HepG2 (cell line): ENCODE results near the gene CSHL1. TPM values are rescaled to one million over a fixed set of nuclear protein-coding genes. Genes with fewer than 3 reads are reported as not detected.
"Not testable (repeated sequence)": the region's sequence is repeated elsewhere in the genome, so short reads cannot be mapped to it uniquely, and the experiment has no call there.

Source experiments
- ATAC-seq: fragments of 200-7000 bp; cut with Tn5 transposase; 3 replicates; pipeline ENCODE4 v1.9.1; 2020; ENCODE audit warnings: mild to moderate bottlenecking, moderate library complexity
- BruUV-seq: library from RNA; stranded (reverse); fragments of 400-500 nt; replicated peaks from 2 replicates; lab custom pipeline; 2021; lab: Mats Ljungman, UMichigan
- CTCF ChIA-PET: fragments of 300-600 bp; formaldehyde crosslinking; extraction: SDS; loops from one replicate; lab custom pipeline; 2021; ENCODE audit warnings: low total read pairs, inconsistent platforms, low intra/inter-chr PET ratio; lab: Yijun Ruan, JAX
- POLR2A ChIA-PET: fragments of 350-600 bp; sonication (Branson Sonifier 250); formaldehyde crosslinking; loops from one replicate; lab custom pipeline; 2020; ENCODE audit warnings: antibody characterized with exemption, inconsistent platforms; lab: Yijun Ruan, JAX
- DNase-seq: peaks from one replicate; pipeline ENCODE4 v3.0.0-alpha.2; 2015; ENCODE audit warnings: low spot score
- FAIRE-seq: peaks from 3 replicates; lab custom pipeline; 2011; peaks lifted over from hg19 to GRCh38; lab: Jason Lieb, UNC
- H2AFZ ChIP-seq: one replicate; pipeline ENCODE4 v1.6.1; 2011; ENCODE audit warnings: low read length, inconsistent platforms
- H3K27ac ChIP-seq: fragments of 300-600 bp; 3 replicates; pipeline ENCODE4 v1.8.0; 2011; ENCODE audit warnings: mixed run types, mild to moderate bottlenecking, mixed read lengths, low read length, inconsistent platforms; ENCODE audit not compliant: insufficient read depth; ENCODE audit errors: extremely low read length
- H3K27me3 ChIP-seq, 2 experiments: fragments of 200-600 bp in 1 of 2; 2 replicates in 1 of 2; 3 replicates in 1 of 2; pipeline versions ENCODE4 v1.6.0 to v1.8.0; 2011; ENCODE audit warnings: low read length in 2 of 2, mild to moderate bottlenecking in 2 of 2, moderate library complexity in 2 of 2, inconsistent platforms in 1 of 2; ENCODE audit not compliant: insufficient read depth in 2 of 2, control insufficient read depth in 1 of 2
- H3K36me3 ChIP-seq, 2 experiments: fragments of 200-600 bp in 1 of 2; replicated peaks in 1 of 2; 2 replicates in 1 of 2; 3 replicates in 1 of 2; pipeline versions ENCODE4 v1.5.1 to v1.8.0; 2011; ENCODE audit warnings: low read length in 2 of 2, inconsistent platforms in 1 of 2; ENCODE audit not compliant: insufficient read depth in 2 of 2, control insufficient read depth in 1 of 2
- H3K4me1 ChIP-seq: 2 replicates; pipeline ENCODE4 v1.5.1; 2012; ENCODE audit warnings: low read length, inconsistent platforms; ENCODE audit not compliant: insufficient read depth
- H3K4me2 ChIP-seq: 2 replicates; pipeline ENCODE4 v1.6.0; 2011; ENCODE audit warnings: low read depth, low read length, inconsistent platforms
- H3K4me3 ChIP-seq, 3 experiments: fragments of 200-600 bp in 1 of 3; sonication (generic), shearing (Covaris generic) in 1 of 3; replicated peaks in 1 of 3; 2 replicates each; pipeline ENCODE4 v1.5.1; 2011 to 2016; ENCODE audit warnings: low read length in 3 of 3, inconsistent platforms in 2 of 3, low read depth in 2 of 3, mild to moderate bottlenecking in 2 of 3, control low read depth in 1 of 3, mixed read lengths in 1 of 3; ENCODE audit not compliant: insufficient read depth in 1 of 3
- H3K79me2 ChIP-seq: one replicate; pipeline ENCODE4 v1.6.1; 2011; ENCODE audit warnings: low read length, inconsistent platforms; ENCODE audit not compliant: insufficient read depth
- H3K9ac ChIP-seq: 2 replicates; pipeline ENCODE4 v1.6.0; 2011; ENCODE audit warnings: mild to moderate bottlenecking, low read depth, low read length, inconsistent platforms; ENCODE audit not compliant: insufficient read depth
- H3K9me3 ChIP-seq: 2 replicates; pipeline ENCODE4 v1.5.1; 2012; ENCODE audit warnings: mild to moderate bottlenecking, low read length
- H4K20me1 ChIP-seq: 2 replicates; pipeline ENCODE4 v1.6.0; 2011; ENCODE audit warnings: inconsistent platforms, mild to moderate bottlenecking, low read length, moderate library complexity; ENCODE audit not compliant: insufficient read depth
- EP300 ChIP-seq, 3 experiments: sonication (generic) in 1 of 3; formaldehyde crosslinking in 1 of 3; IDR thresholded peaks; 2 replicates each; pipeline versions ENCODE4 v1.5.1 to v1.6.1; 2011 to 2020; ENCODE audit warnings: low read depth in 2 of 3, low read length in 2 of 3, borderline replicate concordance in 1 of 3, improper control_type of control experiment in 1 of 3, mild to moderate bottlenecking in 1 of 3, missing genetic modification reagents in 1 of 3, moderate library complexity in 1 of 3
- ZNF737 ChIP-seq: sonication (generic); formaldehyde crosslinking; IDR thresholded peaks from 2 replicates; pipeline ENCODE4 v1.5.0; 2020; ENCODE audit warnings: missing genetic modification reagents, mild to moderate bottlenecking, borderline replicate concordance
- WGBS: methylation state at CpG from one replicate; pipeline ENCODE4 v1.1.6; 2017; ENCODE audit warnings: low lambda C conversion rate; 5-methylcytosine and 5-hydroxymethylcytosine counted together
- in situ Hi-C: cut with HindIII; loops from 2 replicates; pipeline ENCODE4 v1.10.0; 2017; ENCODE audit warnings: low pct_unique_long_range_greater_than_20kb; ENCODE audit not compliant: extremely low pct_ligation_motif_present
- intact Hi-C: fragments of 100-400 bp; cut with micrococcal nuclease; formaldehyde crosslinking; loops from one replicate; pipeline ENCODE4 v1.10.0; 2022; ENCODE audit not compliant: unreplicated experiment
- polyA plus RNA-seq, 8 experiments: library from polyadenylated mRNA; depleted of rRNA in 3 of 8; stranded (reverse) in 7 of 8; unstranded in 1 of 8; fragments of >200 nt; fragmentation: Illumina TruSeq in 4 of 8; extraction: Trizol in 4 of 8; gene quantifications; 2 replicates each; pipeline versions ENCODE4 v1.2.1 to v1.2.3, GENCODE V29; 2011 to 2016; ENCODE audit warnings: low read depth in 4 of 8, missing spikeins in 1 of 8, mixed read lengths in 1 of 8; ENCODE audit not compliant: insufficient read depth in 1 of 8
- total RNA-seq, 5 experiments: library from RNA; depleted of rRNA; stranded (reverse); fragments of >200 nt; fragmentation: Illumina TruSeq; extraction: Trizol; gene quantifications; 2 replicates each; pipeline ENCODE4 v1.2.3, GENCODE V29; 2016; ENCODE audit warnings: low read depth in 1 of 5

The CSHL1 gene
- total and polyA plus RNA-seq, 2 of the 13 experiments (the other 11 are each of a cell fraction or from before 2014, with no cell fraction given) = not detected

GRCh38 chr17:63910096-63910495 lies 962 bp downstream of the CSHL1 start:
- FAIRE-seq (no peak), DNase-seq (no peak)
- Histone ChIP-seq H3K79me2 (no peaks in the 10 kb centered on the region), H3K27ac (no peak overlapping the region), H2AFZ (no peak overlapping the region), H3K4me3 (no peak overlapping the region), H3K27me3 (peaks cover 4 to 40% of the 10 kb centered on the region in 2 experiments; a peak in 4 of 5 replicates)
- WGBS = 25% methylated on average over 9 of the region's 14 CpGs
- in situ Hi-C loops = loop anchor here (5.0 kb wide), 1 partner anchor 37 kb away; no protein-coding TSS in a partner anchor
- no TSS peak for BruUV-seq
- ChIA-PET POLR2A (no interaction called here), CTCF (interaction anchor here (1.9 kb wide), 1 partner anchor 41 kb away, joined by 6 read pairs; no protein-coding TSS in a partner anchor)
- TF ChIP-seq EP300 (IDR thresholded peaks at IDR 0.05; ENCODE audit: low read depth in 2 of 2, low read length in 2 of 2) (no peak), EP300 (CRISPR knock-in tag; IDR thresholded peaks at IDR 0.05; ENCODE audit: borderline replicate concordance) (no peak), ZNF737 (CRISPR knock-in tag) (no peak)
- TF ChIP-seq, all 625 proteins: peak for 0
- no peak for ATAC-seq
- Histone ChIP-seq H3K36me3 (no peaks in the 10 kb centered on the region), H4K20me1 (no peaks in the 10 kb centered on the region), H3K4me2 (no peak overlapping the region), H3K4me1 (peaks cover 10% of the 10 kb centered on the region), H3K9ac (no peak overlapping the region), H3K9me3 (no peaks in the 10 kb centered on the region)
- intact Hi-C loops = loop anchor here (10.0 kb wide), 1 partner anchor 225 kb away; the partner anchor contains the start of gene ERN1

- CTCF ChIA-PET, DNase-seq, FAIRE-seq, H2AFZ ChIP-seq, BruUV-seq, H3K36me3 ChIP-seq, H3K9me3 ChIP-seq, H4K20me1 ChIP-seq, in situ Hi-C loops, H3K9ac ChIP-seq, H3K4me1 ChIP-seq, POLR2A ChIA-PET, intact Hi-C loops, H3K79me2 ChIP-seq, H3K27ac ChIP-seq, H3K4me3 ChIP-seq, H3K4me2 ChIP-seq, ATAC-seq: not testable (repeated sequence)
- WGBS = 19% methylated on average over 5 of the region's 10 CpGs
- peaks cover 4 to 38% of the 10 kb centered on the region in 2 experiments; a peak in 4 of 5 replicates for H3K27me3 ChIP-seq
Observed at GRCh38 chr17:63909586-63909985, 1.5 kb downstream of the CSHL1 start.
